Neural progenitor cell (in vitro differentiated cells): ENCODE results near the gene SLC10A3. TPM values are rescaled to one million over a fixed set of nuclear protein-coding genes. Genes with fewer than 3 reads are reported as not detected.

Experiments used
- DNase-seq: peaks from one replicate; pipeline ENCODE4 v3.0.0-alpha.2; 2016; ENCODE audit warnings: low spot score
- H2AFZ ChIP-seq: fragments of 200-600 bp; sonication (generic); replicated peaks from 2 replicates; pipeline ENCODE4 v1.6.1; 2016; ENCODE audit warnings: antibody characterized with exemption
- H3F3A ChIP-seq: fragments of 200-600 bp; sonication (generic); 2 replicates; pipeline ENCODE4 v1.6.1; 2016; ENCODE audit warnings: antibody characterized with exemption, low read depth
- H3K27ac ChIP-seq: fragments of 200-600 bp; sonication (generic); 2 replicates; pipeline ENCODE4 v1.5.1; 2016; ENCODE audit warnings: mild to moderate bottlenecking
- H3K27me3 ChIP-seq: fragments of 200-600 bp; sonication (generic); 2 replicates; pipeline ENCODE4 v1.6.1; 2016; ENCODE audit warnings: mild to moderate bottlenecking, moderate library complexity
- H3K36me3 ChIP-seq: fragments of 200-600 bp; sonication (generic); 2 replicates; pipeline ENCODE4 v1.5.1; 2016
- H3K4me1 ChIP-seq: fragments of 200-600 bp; sonication (generic); 2 replicates; pipeline ENCODE4 v1.6.1; 2016; ENCODE audit warnings: mixed run types
- H3K4me2 ChIP-seq: fragments of 200-600 bp; sonication (generic); 2 replicates; pipeline ENCODE4 v1.6.1; 2016
- H3K4me3 ChIP-seq: fragments of 200-600 bp; sonication (generic); 2 replicates; pipeline ENCODE4 v1.5.1; 2016
- H3K79me2 ChIP-seq: fragments of 200-600 bp; sonication (generic); 2 replicates; pipeline ENCODE4 v1.6.1; 2016; ENCODE audit warnings: low read depth
- H3K9ac ChIP-seq: fragments of 200-600 bp; sonication (generic); 2 replicates; pipeline ENCODE4 v1.6.1; 2016
- H3K9me3 ChIP-seq: fragments of 200-600 bp; sonication (generic); 2 replicates; pipeline ENCODE4 v1.5.1; 2016; ENCODE audit warnings: low read depth
- H4K20me1 ChIP-seq: fragments of 200-600 bp; sonication (generic); 2 replicates; pipeline ENCODE4 v1.6.1; 2016; ENCODE audit warnings: low read depth
- H3K27ac Mint-ChIP-seq: 3 replicates; pipeline ENCODE4 v1.8.0; 2021; ENCODE audit warnings: mixed read lengths
- H3K27me3 Mint-ChIP-seq: 2 replicates; pipeline ENCODE4 v1.8.0; 2022; ENCODE audit warnings: low read depth, mild to moderate bottlenecking, inconsistent platforms, moderate library complexity, mixed read lengths; ENCODE audit not compliant: insufficient read depth
- H3K36me3 Mint-ChIP-seq: 3 replicates; pipeline ENCODE4 v1.8.0; 2021; ENCODE audit warnings: mixed read lengths
- H3K4me1 Mint-ChIP-seq: 3 replicates; pipeline ENCODE4 v1.8.0; 2021; ENCODE audit warnings: mixed read lengths
- H3K4me3 Mint-ChIP-seq: 3 replicates; pipeline ENCODE4 v1.8.0; 2021; ENCODE audit warnings: mild to moderate bottlenecking, moderate library complexity, mixed read lengths
- H3K9me3 Mint-ChIP-seq: 3 replicates; pipeline ENCODE4 v1.8.0; 2020; ENCODE audit warnings: mixed read lengths
- CTCF ChIP-seq: fragments of 200-600 bp; sonication (generic); IDR thresholded peaks from 2 replicates; pipeline ENCODE4 v1.5.1; 2017; ENCODE audit warnings: antibody characterized with exemption, mild to moderate bottlenecking
- EZH2 ChIP-seq: fragments of 200-600 bp; sonication (generic); IDR thresholded peaks from 2 replicates; pipeline ENCODE4 v1.6.1; 2017; ENCODE audit warnings: antibody characterized with exemption, mild to moderate bottlenecking, moderate library complexity
- EZH2phosphoT487 ChIP-seq: fragments of 200-600 bp; sonication (generic); IDR thresholded peaks from 2 replicates; pipeline ENCODE4 v1.6.1; 2017; ENCODE audit warnings: antibody characterized with exemption
- total RNA-seq: library from RNA; depleted of rRNA; stranded (reverse); fragments of >200 nt; gene quantifications from 2 replicates; pipeline ENCODE4 v1.2.3, GENCODE V29; 2015; ENCODE audit warnings: low replicate concordance

Gene SLC10A3
- total RNA-seq, 1 donor from 2014 or later: 3.5 TPM

- H3K4me3 Mint-ChIP-seq: peak overlapping the region; percentile 36
- no peak for TF ChIP-seq CTCF
- TF ChIP-seq EZH2phosphoT487: no peak
- no peak for TF ChIP-seq EZH2
- H3K27ac Mint-ChIP-seq: no peak overlapping the region
Measured at GRCh38 chrX:154483325-154483724, 7.1 kb downstream of the SLC10A3 start.

GRCh38 chrX:154482786-154483185, 7.6 kb downstream of the SLC10A3 start:
- Mint-ChIP-seq H3K4me3 (no peak overlapping the region), H3K4me1 (peaks cover 5% of the 10 kb centered on the region), H3K36me3 (peaks cover under 1% of the 10 kb centered on the region), H3K27ac (no peak overlapping the region), H3K27me3 (peaks cover 6% of the 10 kb centered on the region), H3K9me3 (peaks cover 23% of the 10 kb centered on the region)
- no peak overlapping the region for H3K4me3 ChIP-seq
- H3F3A ChIP-seq: peaks cover 3% of the 10 kb centered on the region
- H4K20me1 ChIP-seq: no peaks in the 10 kb centered on the region
- no peak for DNase-seq
- H3K36me3 ChIP-seq: no peaks in the 10 kb centered on the region
- no peak for TF ChIP-seq EZH2
- no peak for TF ChIP-seq CTCF
- no peak overlapping the region for H3K4me2 ChIP-seq
- no peak overlapping the region for H2AFZ ChIP-seq
- no peak overlapping the region for H3K27ac ChIP-seq
- H3K9me3 ChIP-seq: no peaks in the 10 kb centered on the region
- H3K27me3 ChIP-seq: no peaks in the 10 kb centered on the region
- H3K79me2 ChIP-seq: no peaks in the 10 kb centered on the region
- no peaks in the 10 kb centered on the region for H3K4me1 ChIP-seq
- no peak overlapping the region for H3K9ac ChIP-seq

More at GRCh38 chrX:154483325-154483724, 7.1 kb downstream of the SLC10A3 start:
- H3F3A ChIP-seq: peaks cover 3% of the 10 kb centered on the region
- H3K4me2 ChIP-seq: no peak overlapping the region
- Mint-ChIP-seq H3K4me1 (peaks cover 5% of the 10 kb centered on the region), H3K27me3 (peaks cover 6% of the 10 kb centered on the region), H3K36me3 (peaks cover 4% of the 10 kb centered on the region), H3K9me3 (peaks cover 20% of the 10 kb centered on the region)
- no peaks in the 10 kb centered on the region for H3K27me3 ChIP-seq
- H3K27ac ChIP-seq: no peak overlapping the region
- H4K20me1 ChIP-seq: no peaks in the 10 kb centered on the region
- no peaks in the 10 kb centered on the region for H3K36me3 ChIP-seq
- no peak overlapping the region for H2AFZ ChIP-seq
- no peaks in the 10 kb centered on the region for H3K9me3 ChIP-seq
- no peak overlapping the region for H3K9ac ChIP-seq
- H3K79me2 ChIP-seq: no peaks in the 10 kb centered on the region
- no peaks in the 10 kb centered on the region for H3K4me1 ChIP-seq
- no peak overlapping the region for H3K4me3 ChIP-seq
- no peak for DNase-seq

GRCh38 chrX:154481911-154482601, 8.4 kb downstream of the SLC10A3 start:
- H3K9me3 Mint-ChIP-seq: peaks cover 25% of the 10 kb centered on the region
- no peak for DNase-seq

More at GRCh38 chrX:154481911-154482601, 8.4 kb downstream of the SLC10A3 start:
- no peak overlapping the region for H3K4me3 ChIP-seq
- no peak overlapping the region for H3K9ac ChIP-seq
- Mint-ChIP-seq H3K4me3 (no peak overlapping the region), H3K27me3 (peaks cover 6% of the 10 kb centered on the region), H3K36me3 (no peaks in the 10 kb centered on the region), H3K27ac (no peak overlapping the region), H3K4me1 (peaks cover 5% of the 10 kb centered on the region)
- peaks cover 3% of the 10 kb centered on the region for H3F3A ChIP-seq
- H3K4me2 ChIP-seq: no peak overlapping the region
- no peak overlapping the region for H2AFZ ChIP-seq
- H4K20me1 ChIP-seq: no peaks in the 10 kb centered on the region
- no peaks in the 10 kb centered on the region for H3K4me1 ChIP-seq
- H3K27me3 ChIP-seq: no peaks in the 10 kb centered on the region
- H3K9me3 ChIP-seq: no peaks in the 10 kb centered on the region
- H3K79me2 ChIP-seq: no peaks in the 10 kb centered on the region
- H3K27ac ChIP-seq: no peak overlapping the region
- TF ChIP-seq EZH2 (no peak), EZH2phosphoT487 (no peak), CTCF (no peak)
- H3K36me3 ChIP-seq: no peaks in the 10 kb centered on the region
